Colonic mucosa (tissue), 4 donors: ENCODE results near the gene GRK2. TPM values are rescaled to one million over a fixed set of nuclear protein-coding genes. Genes with fewer than 3 reads are reported as not detected.

Experiments
- DNase-seq: peaks from one replicate; pipeline ENCODE4 v3.0.0-alpha.2; 2020
- H3K27ac ChIP-seq: fragments of 200-600 bp; one replicate; pipeline ENCODE4 v1.8.0; 2021
- H3K27me3 ChIP-seq: fragments of 200-600 bp; one replicate; pipeline ENCODE4 v1.8.0; 2021
- H3K36me3 ChIP-seq: fragments of 200-600 bp; one replicate; pipeline ENCODE4 v1.8.0; 2021
- H3K4me1 ChIP-seq: fragments of 200-600 bp; one replicate; pipeline ENCODE4 v1.8.0; 2021; ENCODE audit warnings: mild to moderate bottlenecking
- H3K4me3 ChIP-seq: fragments of 200-600 bp; one replicate; pipeline ENCODE4 v1.8.0; 2021
- H3K9ac ChIP-seq, 2 donors: one replicate each; pipeline ENCODE4 v1.7.0; 2013; ENCODE audit warnings: control low read depth in 2 of 2, low read depth in 2 of 2, low read length in 2 of 2
- H3K9me3 ChIP-seq: fragments of 200-600 bp; one replicate; pipeline ENCODE4 v1.8.0; 2021
- intact Hi-C: fragments of 100-400 bp; cut with DNase I; formaldehyde crosslinking; loops from one replicate; pipeline ENCODE4 v1.14.1; 2022
- total RNA-seq, 2 donors: library from RNA; stranded (reverse); fragmentation: NEBNext Ultra II Directional in 1 of 2; extraction: Animal tissue kit (Norgen Biotek cat#: 25700) in 1 of 2; gene quantifications; one replicate each; pipeline ENCODE4 v1.2.1, GENCODE V29; 2021
- TF ChIP-seq, protein P1 (sequence below): fragments of 200-600 bp; IDR thresholded peaks from one replicate; pipeline ENCODE4 v1.8.0; 2022; ENCODE audit warnings: antibody characterized with exemption, mild to moderate bottlenecking
- donor health status: healthy.
- donor health status: DM: no; HTN: no; CAD: no.
- donor health status: DM: no; HTN: no; CAD: no.

The GRK2 gene
- total RNA-seq, 2 donors from 2014 or later, result 108 to 137 TPM

DNA sequence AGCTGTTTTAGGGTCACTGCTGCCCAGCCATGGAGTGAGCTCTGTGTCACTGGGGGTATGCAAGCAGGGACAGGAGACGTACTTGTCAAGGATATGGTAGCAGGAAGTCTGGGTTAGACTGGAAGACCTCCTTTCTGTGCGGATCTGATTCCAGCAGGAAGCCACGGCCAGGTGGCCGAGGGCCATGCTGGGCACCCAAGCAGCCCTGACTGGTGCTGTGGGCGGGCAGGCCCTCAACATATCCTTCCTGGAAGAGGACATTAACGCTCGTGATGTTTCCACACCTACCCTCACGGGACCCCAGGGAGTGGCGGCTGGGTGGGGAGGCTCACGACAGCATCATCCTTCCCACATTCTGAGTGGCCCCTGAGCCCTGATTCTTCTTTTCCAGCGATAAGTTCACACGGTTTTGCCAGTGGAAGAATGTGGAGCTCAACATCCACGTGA, 14.1 kb downstream of the GRK2 start:
- DNase-seq, result no peak
- peaks cover 33% of the 10 kb centered on the region for H3K4me1 ChIP-seq
- no peak overlapping the region for H3K27ac ChIP-seq

DNA sequence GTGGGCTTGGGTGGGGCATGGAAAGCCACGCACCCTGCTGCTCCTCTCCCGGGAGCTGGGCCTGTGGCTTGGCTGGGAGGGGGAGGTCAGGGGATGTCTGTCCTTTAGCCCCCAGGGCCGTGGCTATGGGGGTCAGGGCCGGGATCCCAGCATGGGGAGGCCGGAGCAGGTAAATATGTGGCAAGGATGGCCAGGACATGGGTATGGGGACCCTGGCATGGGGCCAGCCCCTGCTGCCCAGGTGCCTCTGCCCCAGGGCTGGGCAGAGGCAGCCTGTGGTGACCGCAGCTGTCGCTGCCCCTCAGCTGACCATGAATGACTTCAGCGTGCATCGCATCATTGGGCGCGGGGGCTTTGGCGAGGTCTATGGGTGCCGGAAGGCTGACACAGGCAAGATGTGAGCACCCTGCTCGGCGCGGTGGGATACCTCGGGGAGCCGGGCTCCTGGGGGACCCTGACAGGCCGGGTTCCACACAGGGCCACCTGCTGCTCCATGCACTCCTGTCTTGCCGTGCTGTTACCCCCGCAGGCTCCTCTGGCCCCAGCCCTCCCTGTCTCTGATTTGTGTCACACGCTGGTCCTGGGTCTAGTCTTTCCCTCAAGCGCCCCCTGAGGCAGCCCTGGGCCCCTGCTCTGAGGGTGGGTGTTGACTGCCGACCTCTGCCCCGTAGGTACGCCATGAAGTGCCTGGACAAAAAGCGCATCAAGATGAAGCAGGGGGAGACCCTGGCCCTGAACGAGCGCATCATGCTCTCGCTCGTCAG, 14.7 kb downstream of the GRK2 start:
- TF ChIP-seq, protein P1, sequence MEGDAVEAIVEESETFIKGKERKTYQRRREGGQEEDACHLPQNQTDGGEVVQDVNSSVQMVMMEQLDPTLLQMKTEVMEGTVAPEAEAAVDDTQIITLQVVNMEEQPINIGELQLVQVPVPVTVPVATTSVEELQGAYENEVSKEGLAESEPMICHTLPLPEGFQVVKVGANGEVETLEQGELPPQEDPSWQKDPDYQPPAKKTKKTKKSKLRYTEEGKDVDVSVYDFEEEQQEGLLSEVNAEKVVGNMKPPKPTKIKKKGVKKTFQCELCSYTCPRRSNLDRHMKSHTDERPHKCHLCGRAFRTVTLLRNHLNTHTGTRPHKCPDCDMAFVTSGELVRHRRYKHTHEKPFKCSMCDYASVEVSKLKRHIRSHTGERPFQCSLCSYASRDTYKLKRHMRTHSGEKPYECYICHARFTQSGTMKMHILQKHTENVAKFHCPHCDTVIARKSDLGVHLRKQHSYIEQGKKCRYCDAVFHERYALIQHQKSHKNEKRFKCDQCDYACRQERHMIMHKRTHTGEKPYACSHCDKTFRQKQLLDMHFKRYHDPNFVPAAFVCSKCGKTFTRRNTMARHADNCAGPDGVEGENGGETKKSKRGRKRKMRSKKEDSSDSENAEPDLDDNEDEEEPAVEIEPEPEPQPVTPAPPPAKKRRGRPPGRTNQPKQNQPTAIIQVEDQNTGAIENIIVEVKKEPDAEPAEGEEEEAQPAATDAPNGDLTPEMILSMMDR, result no peak
- Histone ChIP-seq H3K4me3 (no peak overlapping the region), H3K27me3 (no peaks in the 10 kb centered on the region), H3K9ac (no peak overlapping the region), H3K36me3 (peaks cover 55% of the 10 kb centered on the region), H3K9me3 (no peaks in the 10 kb centered on the region), H3K4me1 (peaks cover 28% of the 10 kb centered on the region), H3K27ac (no peak overlapping the region)
- DNase-seq, result no peak
- intact Hi-C loops, result no loop called here

More for the DNA sequence above, 14.1 kb downstream of the GRK2 start:
- no peaks in the 10 kb centered on the region for H3K9me3 ChIP-seq
- intact Hi-C loops, result no loop called here
- TF ChIP-seq, protein P1, result no peak
- H3K9ac ChIP-seq, result peak overlapping the region in 1 of 2 donors; percentile 19
- H3K36me3 ChIP-seq, result peaks cover 49% of the 10 kb centered on the region
- no peak overlapping the region for H3K4me3 ChIP-seq
- no peaks in the 10 kb centered on the region for H3K27me3 ChIP-seq

DNA sequence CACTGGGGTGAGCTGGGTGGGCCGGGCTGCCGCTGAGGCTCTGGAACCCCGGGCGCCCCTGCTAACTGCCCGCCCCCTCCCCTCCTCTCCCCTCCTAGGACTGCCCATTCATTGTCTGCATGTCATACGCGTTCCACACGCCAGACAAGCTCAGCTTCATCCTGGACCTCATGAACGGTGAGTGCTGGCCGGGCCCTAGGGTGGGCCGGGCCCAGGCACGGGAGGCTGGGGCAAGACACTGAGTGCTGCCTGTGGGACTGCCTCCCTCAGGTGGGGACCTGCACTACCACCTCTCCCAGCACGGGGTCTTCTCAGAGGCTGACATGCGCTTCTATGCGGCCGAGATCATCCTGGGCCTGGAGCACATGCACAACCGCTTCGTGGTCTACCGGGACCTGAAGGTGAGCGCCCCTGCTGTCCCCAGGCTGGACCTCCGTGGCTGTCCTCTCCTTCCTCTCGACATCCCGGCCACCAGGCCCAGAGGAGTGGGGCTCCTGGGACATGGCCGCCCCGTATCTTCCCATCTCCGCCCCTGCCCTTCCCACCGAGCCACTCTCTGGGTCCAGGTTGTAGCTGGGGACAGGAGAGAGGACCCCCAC, 15.4 kb downstream of the GRK2 start:
- TF ChIP-seq, protein P1, result no peak
- intact Hi-C loops, result no loop called here
- Histone ChIP-seq H3K36me3 (peaks cover 55% of the 10 kb centered on the region), H3K9me3 (no peaks in the 10 kb centered on the region), H3K4me3 (no peak overlapping the region), H3K27ac (no peak overlapping the region), H3K27me3 (no peaks in the 10 kb centered on the region), H3K4me1 (peaks cover 22% of the 10 kb centered on the region), H3K9ac (no peak overlapping the region)
- DNase-seq, result no peak

DNA sequence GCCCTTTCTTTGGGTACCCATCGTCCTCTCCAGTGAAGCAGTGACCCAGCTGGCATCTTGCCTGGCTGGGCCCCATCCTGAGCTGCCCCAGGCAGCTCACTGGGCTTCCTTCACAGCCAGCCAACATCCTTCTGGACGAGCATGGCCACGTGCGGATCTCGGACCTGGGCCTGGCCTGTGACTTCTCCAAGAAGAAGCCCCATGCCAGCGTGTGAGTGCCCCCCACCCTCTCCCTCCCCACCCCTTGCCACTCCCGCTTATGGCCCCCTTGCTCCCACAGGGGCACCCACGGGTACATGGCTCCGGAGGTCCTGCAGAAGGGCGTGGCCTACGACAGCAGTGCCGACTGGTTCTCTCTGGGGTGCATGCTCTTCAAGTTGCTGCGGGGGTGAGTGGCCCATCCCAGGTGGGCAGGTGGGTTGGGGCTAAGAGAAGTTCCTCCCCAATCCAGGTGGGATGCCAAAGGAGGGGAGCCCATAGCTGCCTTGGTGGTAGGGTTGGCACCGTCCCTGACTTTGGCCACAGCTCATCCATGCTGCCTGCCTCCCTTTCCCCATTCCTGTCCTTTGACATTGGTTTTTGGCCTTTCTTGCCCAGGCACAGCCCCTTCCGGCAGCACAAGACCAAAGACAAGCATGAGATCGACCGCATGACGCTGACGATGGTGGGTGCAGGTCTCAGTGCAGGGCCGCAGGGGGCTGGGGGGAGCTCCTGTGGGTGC, 16.0 kb downstream of the GRK2 start:
- Histone ChIP-seq H3K27me3 (no peaks in the 10 kb centered on the region), H3K36me3 (peaks cover 55% of the 10 kb centered on the region), H3K9ac (no peak overlapping the region), H3K27ac (peak overlapping the region; percentile 33), H3K9me3 (no peaks in the 10 kb centered on the region), H3K4me1 (peaks cover 16% of the 10 kb centered on the region), H3K4me3 (no peak overlapping the region)
- intact Hi-C loops, result no loop called here
- DNase-seq, result no peak
- TF ChIP-seq, protein P1, result no peak

DNA sequence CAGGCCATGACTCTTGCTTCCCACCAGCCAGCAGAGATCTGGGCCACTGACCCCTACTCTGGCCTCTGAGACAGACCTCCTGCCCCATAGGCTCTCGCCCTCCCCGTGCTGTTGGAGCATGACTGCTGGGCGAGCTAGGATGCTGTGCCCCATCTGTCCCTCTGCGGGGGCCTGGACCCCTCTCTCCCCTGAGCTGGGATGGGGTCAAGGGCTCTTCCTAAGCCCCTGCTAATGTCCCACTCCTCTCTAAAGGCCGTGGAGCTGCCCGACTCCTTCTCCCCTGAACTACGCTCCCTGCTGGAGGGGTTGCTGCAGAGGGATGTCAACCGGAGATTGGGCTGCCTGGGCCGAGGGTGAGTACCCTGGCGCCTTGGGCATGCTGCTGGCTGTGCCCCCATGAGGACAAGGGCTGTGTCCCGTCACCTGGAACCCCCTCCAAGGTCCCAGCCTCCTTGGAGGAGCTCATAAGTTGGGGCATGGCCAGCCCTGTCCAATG, 16.7 kb downstream of the GRK2 start:
- intact Hi-C loops, result no loop called here
- no peak for DNase-seq
- Histone ChIP-seq H3K4me3 (no peak overlapping the region), H3K36me3 (peaks cover 55% of the 10 kb centered on the region), H3K27ac (peak overlapping the region; percentile 33), H3K9me3 (no peaks in the 10 kb centered on the region), H3K9ac (no peak overlapping the region), H3K27me3 (no peaks in the 10 kb centered on the region), H3K4me1 (peaks cover 15% of the 10 kb centered on the region)
- TF ChIP-seq, protein P1, result no peak
